Right atrium auricular region (tissue), 2 donors: Measurements from ENCODE around the gene MPZL3. TPM values are rescaled to one million over a fixed set of nuclear protein-coding genes. Genes with fewer than 3 reads are reported as not detected.
A peak's percentile ranks its signal among the peaks of the same experiment; 100 is the strongest.

Experiments
- DNase-seq: peaks from one replicate; pipeline ENCODE4 v3.0.0-alpha.2; 2019; ENCODE audit warnings: low spot score
- H3K27ac ChIP-seq, 2 donors: fragments of 200-600 bp; sonication (generic); 1 replicate in 1 of 2; 2 replicates in 1 of 2; pipeline ENCODE4 v1.5.1; 2016 to 2019
- H3K27me3 ChIP-seq, 2 donors: fragments of 200-600 bp; sonication (generic); one replicate each; pipeline versions ENCODE4 v1.5.1 to v1.6.0; 2017 to 2019
- H3K36me3 ChIP-seq: fragments of 200-600 bp; sonication (generic); one replicate; pipeline ENCODE4 v1.5.1; 2016
- H3K4me1 ChIP-seq, 2 donors: fragments of 200-600 bp; sonication (generic); one replicate each; pipeline versions ENCODE4 v1.5.1 to v1.6.0; 2017 to 2019
- H3K4me3 ChIP-seq, 2 donors: fragments of 200-600 bp; sonication (generic); 1 replicate in 1 of 2; 2 replicates in 1 of 2; pipeline ENCODE4 v1.5.1; 2017 to 2019; ENCODE audit warnings: mild to moderate bottlenecking in 1 of 2, moderate library complexity in 1 of 2
- H3K9me3 ChIP-seq, 2 donors: fragments of 200-600 bp; sonication (generic); one replicate each; pipeline ENCODE4 v1.5.1; 2019
- total RNA-seq, 2 donors: library from RNA; depleted of rRNA; stranded (reverse); fragments of >200 nt; gene quantifications; one replicate each; pipeline ENCODE4 v1.1.0, GENCODE V29; 2016
- TF ChIP-seq, protein P1 (sequence below), 2 donors: fragments of 200-600 bp; sonication (generic); IDR thresholded peaks; one replicate each; pipeline ENCODE4 v1.5.1; 2019; ENCODE audit warnings: antibody characterized with exemption in 2 of 2

MPZL3 gene
- total RNA-seq, 2 donors from 2014 or later, result 1.0 to 2.0 TPM

DNA sequence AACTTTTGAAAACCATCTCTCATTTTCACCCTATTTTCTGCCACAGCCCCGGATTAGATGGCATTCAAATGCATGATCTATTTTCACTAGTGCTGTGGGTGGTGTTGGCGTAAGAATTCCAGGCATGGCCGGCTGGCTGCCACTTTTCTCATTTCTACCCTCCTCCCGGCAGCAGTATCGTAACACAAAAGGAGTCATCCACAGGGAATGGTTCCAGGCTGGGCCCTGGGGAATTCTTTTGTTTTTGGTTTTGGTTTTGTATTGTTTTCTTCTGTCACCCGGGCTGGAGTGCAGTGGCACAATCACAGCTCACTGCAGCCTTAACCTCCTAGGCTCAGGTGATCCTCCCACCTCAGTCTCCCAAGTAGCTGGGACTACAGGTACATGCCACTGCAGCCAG lies 41.2 kb downstream of the MPZL3 start:
- peak overlapping the region; percentile 19 to 51 for H3K27ac ChIP-seq
- H3K36me3 ChIP-seq, result no peaks in the 10 kb centered on the region
- no peak overlapping the region for H3K4me3 ChIP-seq
- no peaks in the 10 kb centered on the region for H3K27me3 ChIP-seq
- no peak for DNase-seq
- H3K9me3 ChIP-seq, result no peaks in the 10 kb centered on the region
- H3K4me1 ChIP-seq, result peaks cover 0 to 26% of the 10 kb centered on the region in 2 donors
- TF ChIP-seq, protein P1, sequence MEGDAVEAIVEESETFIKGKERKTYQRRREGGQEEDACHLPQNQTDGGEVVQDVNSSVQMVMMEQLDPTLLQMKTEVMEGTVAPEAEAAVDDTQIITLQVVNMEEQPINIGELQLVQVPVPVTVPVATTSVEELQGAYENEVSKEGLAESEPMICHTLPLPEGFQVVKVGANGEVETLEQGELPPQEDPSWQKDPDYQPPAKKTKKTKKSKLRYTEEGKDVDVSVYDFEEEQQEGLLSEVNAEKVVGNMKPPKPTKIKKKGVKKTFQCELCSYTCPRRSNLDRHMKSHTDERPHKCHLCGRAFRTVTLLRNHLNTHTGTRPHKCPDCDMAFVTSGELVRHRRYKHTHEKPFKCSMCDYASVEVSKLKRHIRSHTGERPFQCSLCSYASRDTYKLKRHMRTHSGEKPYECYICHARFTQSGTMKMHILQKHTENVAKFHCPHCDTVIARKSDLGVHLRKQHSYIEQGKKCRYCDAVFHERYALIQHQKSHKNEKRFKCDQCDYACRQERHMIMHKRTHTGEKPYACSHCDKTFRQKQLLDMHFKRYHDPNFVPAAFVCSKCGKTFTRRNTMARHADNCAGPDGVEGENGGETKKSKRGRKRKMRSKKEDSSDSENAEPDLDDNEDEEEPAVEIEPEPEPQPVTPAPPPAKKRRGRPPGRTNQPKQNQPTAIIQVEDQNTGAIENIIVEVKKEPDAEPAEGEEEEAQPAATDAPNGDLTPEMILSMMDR (IDR thresholded peaks at IDR 0.05), result no peak

DNA sequence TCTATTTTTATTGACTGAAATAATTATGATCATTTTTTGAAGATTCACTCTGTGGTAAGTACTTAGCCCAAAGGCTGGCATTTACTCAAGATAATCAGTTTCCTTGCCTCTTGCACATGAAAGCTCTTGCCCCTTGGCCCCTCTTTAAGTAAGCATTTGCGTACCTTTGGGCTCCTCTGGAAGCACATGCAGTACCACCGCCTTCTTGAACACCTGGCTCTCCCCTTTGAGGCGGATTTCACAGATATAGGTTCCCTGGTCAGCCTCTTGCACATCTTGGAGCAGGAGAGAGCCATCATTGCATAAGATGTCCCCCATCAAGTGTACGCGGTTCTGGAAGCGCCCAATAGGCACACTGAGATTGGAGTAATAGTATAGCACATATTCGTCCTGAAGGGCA lies 41.8 kb downstream of the MPZL3 start:
- no peaks in the 10 kb centered on the region for H3K9me3 ChIP-seq
- no peak for DNase-seq
- H3K27me3 ChIP-seq, result no peaks in the 10 kb centered on the region
- H3K4me1 ChIP-seq, result peaks cover 0 to 26% of the 10 kb centered on the region in 2 donors
- H3K36me3 ChIP-seq, result no peaks in the 10 kb centered on the region
- TF ChIP-seq, protein P1 (IDR thresholded peaks at IDR 0.05), result no peak
- H3K27ac ChIP-seq, result peak overlapping the region in 1 of 2 donors; percentile 51
- no peak overlapping the region for H3K4me3 ChIP-seq

DNA sequence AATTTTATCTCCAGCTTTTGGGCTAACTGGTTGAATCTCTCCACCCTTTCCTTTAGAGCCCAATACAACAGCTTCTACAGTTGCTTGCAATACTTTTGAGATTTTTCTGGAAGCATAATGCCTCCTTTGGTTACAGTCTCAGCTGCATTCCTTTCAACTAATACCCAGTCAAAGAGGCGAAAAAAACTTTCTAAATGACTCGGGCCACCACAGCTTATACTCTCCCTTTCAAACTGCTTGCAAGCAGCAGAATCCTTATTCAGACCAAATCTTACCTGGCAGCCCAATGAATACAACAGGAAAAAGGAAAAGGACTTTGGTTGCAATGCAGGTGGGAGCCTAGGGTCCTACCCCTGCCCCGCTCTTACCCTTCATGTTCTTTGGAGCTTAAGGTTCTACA lies 43.1 kb downstream of the MPZL3 start:
- H3K9me3 ChIP-seq, result no peaks in the 10 kb centered on the region
- no peak overlapping the region for H3K27ac ChIP-seq
- no peaks in the 10 kb centered on the region for H3K36me3 ChIP-seq
- H3K27me3 ChIP-seq, result no peaks in the 10 kb centered on the region
- H3K4me3 ChIP-seq, result no peak overlapping the region
- DNase-seq, result no peak
- peaks cover 0 to 26% of the 10 kb centered on the region in 2 donors for H3K4me1 ChIP-seq
- TF ChIP-seq, protein P1 (IDR thresholded peaks at IDR 0.05), result no peak

DNA sequence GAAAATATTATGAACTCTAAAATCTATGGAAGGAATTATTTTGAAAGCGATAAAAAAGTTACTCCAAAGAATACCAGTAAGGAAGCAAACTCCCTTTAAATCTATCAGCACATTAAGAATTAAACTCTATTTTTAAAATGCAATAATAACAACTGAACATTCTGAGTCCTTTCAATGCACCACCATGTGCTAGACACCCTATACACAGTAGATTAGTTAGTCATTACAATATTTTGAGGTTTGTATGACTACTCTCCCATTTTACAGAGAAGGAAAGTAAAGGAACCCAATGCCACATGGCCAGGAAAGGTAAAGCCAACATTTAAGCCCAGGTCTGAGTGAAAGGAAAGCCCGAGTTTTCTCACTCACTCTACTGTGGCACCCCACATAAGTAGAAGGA lies 45.1 kb downstream of the MPZL3 start:
- Histone ChIP-seq H3K4me1 (peaks cover 0 to 19% of the 10 kb centered on the region in 2 donors), H3K9me3 (no peaks in the 10 kb centered on the region)

DNA sequence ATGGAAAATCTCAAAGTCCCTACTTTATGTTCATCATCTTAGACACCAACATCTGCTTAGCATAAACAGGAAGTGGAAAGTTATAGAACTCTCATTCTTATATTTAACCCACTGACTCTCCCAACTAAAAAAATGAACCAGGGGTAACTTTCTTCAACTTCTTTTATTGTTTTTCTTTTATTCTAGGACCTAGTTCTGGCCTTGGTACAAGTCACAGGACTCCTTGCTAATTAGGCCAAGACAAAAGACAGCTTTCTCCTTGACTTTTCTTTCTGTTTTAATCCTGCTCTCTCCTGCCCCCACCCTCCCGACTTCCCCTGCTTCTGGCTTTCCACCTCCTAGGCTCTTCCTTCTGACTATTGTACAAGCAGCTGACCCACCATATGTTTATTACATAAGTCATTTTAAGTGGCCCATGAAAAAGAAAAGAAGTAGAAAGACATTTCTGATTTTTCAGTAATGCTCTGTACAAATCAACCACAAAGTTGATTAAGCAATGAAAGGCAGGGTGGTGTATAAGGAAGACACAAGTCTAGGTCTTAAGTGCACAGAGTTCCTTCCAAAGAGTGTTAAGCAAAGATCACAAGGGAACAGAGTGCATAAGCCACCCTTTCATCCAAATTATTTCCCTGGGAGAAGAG lies 45.7 kb downstream of the MPZL3 start:
- Histone ChIP-seq H3K4me1 (peaks cover 0 to 14% of the 10 kb centered on the region in 2 donors), H3K27ac (peak overlapping the region in 1 of 2 donors; percentile 5), H3K27me3 (no peaks in the 10 kb centered on the region), H3K9me3 (no peaks in the 10 kb centered on the region), H3K4me3 (no peak overlapping the region), H3K36me3 (no peaks in the 10 kb centered on the region)
- DNase-seq, result no peak
- TF ChIP-seq, protein P1 (IDR thresholded peaks at IDR 0.05), result no peak

More for the DNA sequence above, 45.1 kb downstream of the MPZL3 start:
- H3K36me3 ChIP-seq, result no peaks in the 10 kb centered on the region
- no peak for DNase-seq
- no peaks in the 10 kb centered on the region for H3K27me3 ChIP-seq
- TF ChIP-seq, protein P1 (IDR thresholded peaks at IDR 0.05), result no peak
- no peak overlapping the region for H3K4me3 ChIP-seq
- H3K27ac ChIP-seq, result no peak overlapping the region
